Adrenal gland (tissue), 19 donors: ENCODE results near the gene TMEM8B. TPM values are rescaled to one million over a fixed set of nuclear protein-coding genes. Genes with fewer than 3 reads are reported as not detected.

ENCODE experiments used
- DNase-seq, 7 donors: peaks; one replicate each; pipeline ENCODE4 v3.0.0-alpha.2; 2019 to 2020
- H3K27ac ChIP-seq, 5 donors: fragments of 200-600 bp; sonication (generic) in 4 of 5; 1 replicate in 3 of 5; 2 replicates in 2 of 5; pipeline versions ENCODE4 v1.5.1 to v1.8.0; 2016 to 2020; ENCODE audit warnings: mild to moderate bottlenecking in 1 of 5
- H3K27me3 ChIP-seq: fragments of 200-600 bp; 2 replicates; pipeline ENCODE4 v1.8.0; 2021
- H3K36me3 ChIP-seq, 2 donors: fragments of 200-600 bp; replicated peaks in 1 of 2; 1 replicate in 1 of 2; 2 replicates in 1 of 2; pipeline versions ENCODE4 v1.5.1 to v1.8.0; 2018 to 2022
- H3K4me1 ChIP-seq, 2 donors: fragments of 200-600 bp; replicated peaks in 1 of 2; 1 replicate in 1 of 2; 2 replicates in 1 of 2; pipeline versions ENCODE4 v1.5.1 to v1.8.0; 2018 to 2021
- H3K4me3 ChIP-seq, 4 donors: fragments of 200-600 bp; sonication (generic) in 3 of 4; one replicate each; pipeline ENCODE4 v1.5.1; 2016 to 2018
- H3K9me3 ChIP-seq, 3 donors: fragments of 200-600 bp; sonication (generic) in 1 of 3; replicated peaks in 1 of 3; 1 replicate in 2 of 3; 2 replicates in 1 of 3; pipeline versions ENCODE4 v1.5.1 to v1.8.0; 2016 to 2021
- POLR2A ChIP-seq, 2 donors: fragments of 450-650 bp; IDR thresholded peaks; one replicate each; pipeline ENCODE4 v1.6.1; 2017; ENCODE audit warnings: antibody characterized with exemption in 2 of 2, mild to moderate bottlenecking in 2 of 2, moderate library complexity in 1 of 2
- WGBS, 4 donors: extraction: QIAGEN DNeasy Blood & Tissue Kit in 2 of 4; methylation state at CpG; one replicate each; pipeline versions ENCODE4 v1.1.5 to v1.1.7; 2013 to 2017; 5-methylcytosine and 5-hydroxymethylcytosine counted together
- intact Hi-C, 2 donors: fragments of 100-400 bp; cut with DNase I; formaldehyde crosslinking; loops; one replicate each; pipeline versions ENCODE4 v1.14.1 to v1.15.0; 2022 to 2023
- long read RNA-seq, 10 donors: library from polyadenylated mRNA in 3 of 10; unstranded in 2 of 10; stranded (forward) in 1 of 10; transcript quantifications; one replicate each; pipeline ENCODE4 v2.0.0 and lab custom pipeline, GENCODE V29; 2021 to 2026
- polyA plus RNA-seq, 3 donors: library from polyadenylated mRNA; stranded (reverse); fragments of 200-250 nt in 2 of 3; fragments of 350-450 nt in 1 of 3; fragmentation: Illumina TruSeq in 1 of 3; extraction: RNeasy Lipid Tissue Mini Kit (QIAGEN cat#74804) in 1 of 3; gene quantifications; one replicate each; pipeline ENCODE4 v1.2.3, GENCODE V29; 2013 to 2014
- total RNA-seq, 9 donors: library from RNA; depleted of rRNA in 4 of 9; stranded (reverse); fragments of >200 nt in 4 of 9; fragments of 120-200 nt in 1 of 9; fragmentation: NEBNext Ultra II Directional in 1 of 9; extraction: Animal tissue kit (Norgen Biotek cat#: 25700) in 1 of 9; gene quantifications; one replicate each; pipeline versions ENCODE4 v1.1.0 to v1.2.4, GENCODE V29; 2013 to 2023
- TF ChIP-seq, protein P1 (sequence below), 6 experiments: fragments of 450-650 bp in 4 of 6; fragments of 200-600 bp in 2 of 6; sonication (generic) in 1 of 6; IDR thresholded peaks; 1 replicate in 5 of 6; 2 replicates in 1 of 6; pipeline versions ENCODE4 v1.5.1 to v1.8.0; 2016 to 2021; ENCODE audit warnings: antibody characterized with exemption in 6 of 6, mild to moderate bottlenecking in 2 of 6, moderate library complexity in 1 of 6
- donor health status: healthy with polysubstance abuse.
- donor health status: Bipolar disorder and iron deficiency.
- donor health status: DM: yes; HTN: yes; CAD: no.
- donor health status: DM: no; HTN: no; CAD: no.
- donor health status: DM: no; HTN: no; CAD: no.
- donor health status: DM: yes; HTN: yes; CAD: no.

The TMEM8B gene
- total RNA-seq: 10 to 100 TPM in 7 of 9 donors, 1 to 10 TPM in 2; 5.5 to 43.6 (median 17.5) TPM
- 10 to 100 TPM; 13.3 to 33.3 (median 23.2) TPM for polyA plus RNA-seq
- long read RNA-seq, donor 1: 0 reads
- long read RNA-seq, donor 2, partial matches to known transcripts: 10 of 10 reads
- long read RNA-seq, donor 2, other reads (novel, unspliced or antisense): 0 of 10 reads
- long read RNA-seq, donor 3: 0 reads
- long read RNA-seq, donor 4, partial matches to known transcripts: 4 of 5 reads
- long read RNA-seq, donor 4, other reads (novel, unspliced or antisense): 1 of 5 reads
- long read RNA-seq, donor 5, full-length matches to known transcripts: 2 of 41 reads
- long read RNA-seq, donor 5, partial matches to known transcripts: 23 of 41 reads
- long read RNA-seq, donor 5, other reads (novel, unspliced or antisense): 16 of 41 reads
- long read RNA-seq, donor 6, partial matches to known transcripts: 7 of 9 reads
- long read RNA-seq, donor 6, other reads (novel, unspliced or antisense): 2 of 9 reads
- long read RNA-seq, donor 7, partial matches to known transcripts: 5 of 5 reads
- long read RNA-seq, donor 7, other reads (novel, unspliced or antisense): 0 of 5 reads
- long read RNA-seq, donor 8, full-length matches to known transcripts: 1 of 1 reads
- long read RNA-seq, donor 8, partial matches to known transcripts: 0 of 1 reads
- long read RNA-seq, donor 8, other reads (novel, unspliced or antisense): 0 of 1 reads
- long read RNA-seq, donor 9: 0 reads
- long read RNA-seq, donor 10: 0 reads

DNA sequence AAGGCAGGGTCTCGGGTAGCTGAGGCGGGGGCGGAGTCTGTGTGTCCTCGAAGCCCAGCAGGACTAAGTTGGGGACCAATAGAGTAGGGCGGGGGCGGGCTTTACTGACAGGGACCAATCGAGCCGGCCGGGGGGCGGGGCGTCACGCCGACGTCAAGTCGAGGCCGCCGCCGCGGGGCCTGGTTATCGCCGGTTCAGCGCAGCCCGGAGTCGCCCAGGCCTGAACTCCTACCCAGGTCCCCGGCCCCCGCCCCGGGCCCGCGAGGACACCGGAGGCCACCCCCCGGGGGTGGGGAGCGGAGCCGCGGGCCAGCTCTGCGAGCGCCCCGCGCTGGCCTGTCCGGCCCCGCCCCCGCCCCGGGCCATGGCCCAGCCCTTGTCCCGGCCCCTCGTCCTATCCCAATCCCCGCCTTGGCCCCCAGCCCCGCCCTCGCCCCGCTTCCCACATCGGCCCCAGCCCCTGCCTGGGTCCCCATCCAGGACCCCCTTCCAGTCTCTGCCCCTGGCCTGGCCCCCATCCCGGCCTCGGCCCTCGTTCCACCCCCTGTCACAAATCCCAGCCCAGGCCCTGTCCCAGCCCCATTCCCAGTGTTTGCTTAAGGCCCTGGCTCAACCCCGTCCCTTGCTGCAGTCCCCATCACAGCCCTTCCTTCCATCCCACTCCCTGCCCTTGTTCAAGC is at the start of gene TMEM8B:
TMEM8B (plus strand) TSS at position 145 of the 680 bp plus-strand sequence; CDS start at position 365, 220 bp downstream.
- H3K9me3 ChIP-seq: no peaks in the 10 kb centered on the region
- no peaks in the 10 kb centered on the region for H3K27me3 ChIP-seq
- H3K4me3 ChIP-seq: peak within 1 kb of the TSS; percentile 39 to 98 (median 50)
- WGBS, 4 donors: 0 to 1% (median 1%) methylated on average over 29 to 53 of the region's 53 CpGs; no CpG with 5 or more reads in 1 of the 4 donors
- H3K27ac ChIP-seq: peak within 1 kb of the TSS; percentile 48 to 99 (median 93)
- no peaks in the 10 kb centered on the region for H3K36me3 ChIP-seq
- H3K4me1 ChIP-seq: peaks cover 30 to 33% of the 10 kb centered on the region in 2 donors
- intact Hi-C loops: loop anchor here (5.0 kb wide), 2 partner anchors 37 to 48 kb away; partner anchors contain the start of gene NPR2 (in 1 of the 2)
- TF ChIP-seq, protein P1, sequence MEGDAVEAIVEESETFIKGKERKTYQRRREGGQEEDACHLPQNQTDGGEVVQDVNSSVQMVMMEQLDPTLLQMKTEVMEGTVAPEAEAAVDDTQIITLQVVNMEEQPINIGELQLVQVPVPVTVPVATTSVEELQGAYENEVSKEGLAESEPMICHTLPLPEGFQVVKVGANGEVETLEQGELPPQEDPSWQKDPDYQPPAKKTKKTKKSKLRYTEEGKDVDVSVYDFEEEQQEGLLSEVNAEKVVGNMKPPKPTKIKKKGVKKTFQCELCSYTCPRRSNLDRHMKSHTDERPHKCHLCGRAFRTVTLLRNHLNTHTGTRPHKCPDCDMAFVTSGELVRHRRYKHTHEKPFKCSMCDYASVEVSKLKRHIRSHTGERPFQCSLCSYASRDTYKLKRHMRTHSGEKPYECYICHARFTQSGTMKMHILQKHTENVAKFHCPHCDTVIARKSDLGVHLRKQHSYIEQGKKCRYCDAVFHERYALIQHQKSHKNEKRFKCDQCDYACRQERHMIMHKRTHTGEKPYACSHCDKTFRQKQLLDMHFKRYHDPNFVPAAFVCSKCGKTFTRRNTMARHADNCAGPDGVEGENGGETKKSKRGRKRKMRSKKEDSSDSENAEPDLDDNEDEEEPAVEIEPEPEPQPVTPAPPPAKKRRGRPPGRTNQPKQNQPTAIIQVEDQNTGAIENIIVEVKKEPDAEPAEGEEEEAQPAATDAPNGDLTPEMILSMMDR (IDR thresholded peaks at IDR 0.05): no peak
- peak in 1 of 2 donors; percentile 52 for TF ChIP-seq POLR2A (IDR thresholded peaks at IDR 0.05)
- DNase-seq: peak; percentile 94 to 99 (median 98)

GRCh38 chr9:35781066-35781465 is 48.0 kb upstream of the TMEM8B start:
- peaks cover 0 to 3% of the 10 kb centered on the region in 2 donors for H3K4me1 ChIP-seq
- H3K27ac ChIP-seq: no peak overlapping the region
- H3K36me3 ChIP-seq: no peaks in the 10 kb centered on the region
- H3K9me3 ChIP-seq: no peaks in the 10 kb centered on the region
- no peak overlapping the region for H3K4me3 ChIP-seq
- no peak for TF ChIP-seq POLR2A (IDR thresholded peaks at IDR 0.05)
- TF ChIP-seq, protein P1 (IDR thresholded peaks at IDR 0.05): no peak
- 67 to 83% (median 80%) methylated on average over 2 of the region's 2 CpGs; no CpG with 5 or more reads in 1 of the 4 donors for WGBS, 4 donors
- DNase-seq: no peak
- no peaks in the 10 kb centered on the region for H3K27me3 ChIP-seq
- intact Hi-C loops: no loop called here

GRCh38 chr9:35783418-35783817 is 45.6 kb upstream of the TMEM8B start:
- no peak for DNase-seq
- Histone ChIP-seq H3K27ac (no peak overlapping the region), H3K9me3 (no peaks in the 10 kb centered on the region), H3K4me3 (no peak overlapping the region), H3K36me3 (no peaks in the 10 kb centered on the region), H3K27me3 (no peaks in the 10 kb centered on the region), H3K4me1 (no peaks in the 10 kb centered on the region)
- TF ChIP-seq, protein P1 (IDR thresholded peaks at IDR 0.05): no peak
- no peak for TF ChIP-seq POLR2A (IDR thresholded peaks at IDR 0.05)
- intact Hi-C loops: no loop called here

DNA sequence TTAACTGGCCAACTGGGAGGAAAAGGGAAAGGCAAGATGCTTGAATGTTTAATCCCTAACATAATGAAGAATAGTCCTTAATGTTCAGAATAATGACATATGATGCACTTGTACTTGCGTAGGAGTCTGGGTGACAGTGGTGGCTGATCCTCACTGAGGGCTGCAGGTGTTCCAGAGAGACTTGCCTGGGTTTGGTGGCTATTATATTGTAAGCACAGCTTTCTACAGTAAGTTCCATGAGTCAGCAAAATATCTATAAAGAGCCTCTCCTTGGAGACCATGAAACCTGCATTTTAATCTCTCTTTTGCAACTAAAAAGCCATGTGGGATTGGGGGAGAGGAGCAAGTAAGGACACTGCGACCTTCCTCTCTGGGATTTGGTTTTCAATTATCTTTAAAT is 39.5 kb upstream of the TMEM8B start:
- DNase-seq: peak in 1 of 7 donors; percentile 28
- Histone ChIP-seq H3K4me3 (no peak overlapping the region), H3K27ac (no peak overlapping the region), H3K27me3 (no peaks in the 10 kb centered on the region), H3K9me3 (no peaks in the 10 kb centered on the region), H3K36me3 (no peaks in the 10 kb centered on the region), H3K4me1 (peaks cover 5 to 23% of the 10 kb centered on the region in 2 donors)
- TF ChIP-seq, protein P1 (IDR thresholded peaks at IDR 0.05): no peak
- TF ChIP-seq POLR2A (IDR thresholded peaks at IDR 0.05): no peak
- intact Hi-C loops: no loop called here
- WGBS, 4 donors: 88 to 100% (median 93%) methylated on average over 2 of the region's 2 CpGs
